H9 (cell line): Measurements from ENCODE around the gene VWA8. TPM values are rescaled to one million over a fixed set of nuclear protein-coding genes. Genes with fewer than 3 reads are reported as not detected.

Experiments used
- DNase-seq: peaks from one replicate; pipeline ENCODE4 v3.0.0-alpha.2; 2017
- H2AFZ ChIP-seq: one replicate; pipeline ENCODE4 v1.6.1; 2013; ENCODE audit warnings: mild to moderate bottlenecking, low read length, control low read depth, moderate library complexity
- H2AK5ac ChIP-seq: 2 replicates; pipeline ENCODE4 v1.6.1; 2013; ENCODE audit warnings: low read length, control low read depth, mixed read lengths; ENCODE audit not compliant: insufficient read length
- H2BK120ac ChIP-seq: one replicate; pipeline ENCODE4 v1.6.1; 2013; ENCODE audit warnings: low read depth, mild to moderate bottlenecking, low read length, control low read depth, inconsistent platforms; ENCODE audit not compliant: poor library complexity, severe bottlenecking
- H2BK12ac ChIP-seq: 2 replicates; pipeline ENCODE4 v1.6.1; 2013; ENCODE audit warnings: low read length, control low read depth, mixed read lengths, low read depth; ENCODE audit not compliant: insufficient read length
- H2BK15ac ChIP-seq: 2 replicates; pipeline ENCODE4 v1.6.1; 2013; ENCODE audit warnings: low read depth, low read length, control low read depth
- H2BK20ac ChIP-seq: one replicate; pipeline ENCODE4 v1.6.1; 2013; ENCODE audit warnings: low read depth, mild to moderate bottlenecking, low read length, control low read depth, inconsistent platforms; ENCODE audit not compliant: poor library complexity, severe bottlenecking
- H2BK5ac ChIP-seq: 2 replicates; pipeline ENCODE4 v1.6.1; 2013; ENCODE audit warnings: low read length, control low read depth, mixed read lengths; ENCODE audit not compliant: insufficient read length
- H3K14ac ChIP-seq: 2 replicates; pipeline ENCODE4 v1.6.1; 2013; ENCODE audit warnings: low read length, control low read depth; ENCODE audit not compliant: insufficient read depth
- H3K18ac ChIP-seq: 2 replicates; pipeline ENCODE4 v1.6.1; 2013; ENCODE audit warnings: low read depth, mild to moderate bottlenecking, mixed read lengths, low read length, control low read depth; ENCODE audit not compliant: insufficient read length
- H3K23ac ChIP-seq: 2 replicates; pipeline ENCODE4 v1.6.1; 2013; ENCODE audit warnings: low read length, control low read depth, mixed read lengths, low read depth; ENCODE audit not compliant: insufficient read length
- H3K23me2 ChIP-seq: 2 replicates; pipeline ENCODE4 v1.6.1; 2013; ENCODE audit warnings: low read depth, mild to moderate bottlenecking, mixed read lengths, low read length, control low read depth; ENCODE audit not compliant: insufficient read length, poor library complexity, severe bottlenecking
- H3K27ac ChIP-seq: 2 replicates; pipeline ENCODE4 v1.5.1; 2013; ENCODE audit warnings: low read length, control low read depth, mixed read lengths, low read depth; ENCODE audit not compliant: insufficient read length
- H3K27me3 ChIP-seq: 2 replicates; pipeline ENCODE4 v1.6.1; 2013; ENCODE audit warnings: low read length, control low read depth, inconsistent platforms; ENCODE audit not compliant: insufficient read depth
- H3K4ac ChIP-seq: 2 replicates; pipeline ENCODE4 v1.6.1; 2013; ENCODE audit warnings: low read depth, mild to moderate bottlenecking, control low read depth, inconsistent platforms, low read length, moderate library complexity
- H3K4me1 ChIP-seq: 2 replicates; pipeline ENCODE4 v1.6.1; 2013; ENCODE audit warnings: low read length, control low read depth, inconsistent platforms; ENCODE audit not compliant: insufficient read depth
- H3K4me2 ChIP-seq: 2 replicates; pipeline ENCODE4 v1.6.1; 2013; ENCODE audit warnings: low read length, control low read depth, mixed read lengths; ENCODE audit not compliant: insufficient read length, insufficient read depth
- H3K56ac ChIP-seq: 2 replicates; pipeline ENCODE4 v1.6.1; 2013; ENCODE audit warnings: low read depth, mild to moderate bottlenecking, mixed read lengths, low read length, control low read depth; ENCODE audit not compliant: insufficient read length
- H3K79me1 ChIP-seq: 2 replicates; pipeline ENCODE4 v1.6.1; 2013; ENCODE audit warnings: low read depth, mild to moderate bottlenecking, moderate library complexity, low read length, control low read depth, inconsistent platforms; ENCODE audit not compliant: insufficient read depth, poor library complexity, severe bottlenecking
- H3K79me2 ChIP-seq: 2 replicates; pipeline ENCODE4 v1.6.1; 2013; ENCODE audit warnings: low read length, control low read depth, inconsistent platforms; ENCODE audit not compliant: insufficient read depth
- H3K9ac ChIP-seq: 2 replicates; pipeline ENCODE4 v1.6.1; 2013; ENCODE audit warnings: low read length, control low read depth, mixed read lengths; ENCODE audit not compliant: insufficient read length; ENCODE audit errors: extremely low read depth
- H3K9me3 ChIP-seq: one replicate; pipeline ENCODE4 v1.6.1; 2013; ENCODE audit warnings: low read depth, low read length, inconsistent platforms; ENCODE audit not compliant: control insufficient read depth
- H3T11ph ChIP-seq: one replicate; pipeline ENCODE4 v1.6.1; 2013; ENCODE audit warnings: mild to moderate bottlenecking, low read length, control low read depth, inconsistent platforms
- H4K20me1 ChIP-seq: one replicate; pipeline ENCODE4 v1.6.1; 2013; ENCODE audit not compliant: control insufficient read depth, insufficient read length, insufficient read depth
- H4K5ac ChIP-seq: 2 replicates; pipeline ENCODE4 v1.6.1; 2013; ENCODE audit warnings: low read depth, mild to moderate bottlenecking, mixed read lengths, low read length, control low read depth; ENCODE audit not compliant: insufficient read length
- H4K8ac ChIP-seq: replicated peaks from 2 replicates; pipeline ENCODE4 v1.6.1; 2013; ENCODE audit warnings: low read length, control low read depth, mixed read lengths, low read depth; ENCODE audit not compliant: insufficient read length
- H4K91ac ChIP-seq: 2 replicates; pipeline ENCODE4 v1.6.1; 2013; ENCODE audit warnings: low read depth, mild to moderate bottlenecking, moderate library complexity, mixed read lengths, low read length, control low read depth; ENCODE audit not compliant: insufficient read length
- H3K27ac Mint-ChIP-seq, 3 experiments: 2 replicates in 2 of 3; 3 replicates in 1 of 3; pipeline ENCODE4 v1.8.0; 2020 to 2021; ENCODE audit warnings: mixed read lengths in 3 of 3, mild to moderate bottlenecking in 1 of 3, moderate library complexity in 1 of 3
- H3K27me3 Mint-ChIP-seq: 2 replicates; pipeline ENCODE4 v1.8.0; 2021; ENCODE audit warnings: low read depth, mild to moderate bottlenecking, moderate library complexity, mixed read lengths
- H3K36me3 Mint-ChIP-seq, 3 experiments: 2 replicates in 2 of 3; 3 replicates in 1 of 3; pipeline ENCODE4 v1.8.0; 2020 to 2021; ENCODE audit warnings: low read depth in 3 of 3, mixed read lengths in 3 of 3; ENCODE audit not compliant: insufficient read depth in 1 of 3
- H3K4me1 Mint-ChIP-seq, 2 experiments: 2 replicates each; pipeline ENCODE4 v1.8.0; 2020; ENCODE audit warnings: mixed read lengths in 2 of 2
- H3K4me3 Mint-ChIP-seq, 2 experiments: 2 replicates in 1 of 2; 3 replicates in 1 of 2; pipeline ENCODE4 v1.8.0; 2020 to 2021; ENCODE audit warnings: mild to moderate bottlenecking in 2 of 2, mixed read lengths in 2 of 2, moderate library complexity in 1 of 2
- H3K9me3 Mint-ChIP-seq, 2 experiments: 2 replicates in 1 of 2; 3 replicates in 1 of 2; pipeline ENCODE4 v1.8.0; 2020; ENCODE audit warnings: mild to moderate bottlenecking in 2 of 2, mixed read lengths in 2 of 2, moderate library complexity in 1 of 2
- WGBS: extraction: QIAGEN DNeasy Blood & Tissue Kit; methylation state at CpG from one replicate; pipeline ENCODE4 v1.1.7; 2013; ENCODE audit warnings: missing lambda C conversion rate, low lambda C conversion rate, mixed read lengths; ENCODE audit not compliant: insufficient read length; ENCODE audit errors: extremely low coverage; 5-methylcytosine and 5-hydroxymethylcytosine counted together
- total RNA-seq: library from RNA; stranded (reverse); gene quantifications from 2 replicates; pipeline ENCODE4 v1.2.1, GENCODE V29; 2021
- TF ChIP-seq, protein P1 (sequence below): fragments of 200-600 bp; sonication (generic); conservative IDR thresholded peaks from 3 replicates; pipeline ENCODE4 v1.8.0; 2021; ENCODE audit warnings: antibody characterized with exemption, mild to moderate bottlenecking

The VWA8 gene
- total RNA-seq, 1 experiment from 2014 or later: 17.4 TPM

DNA sequence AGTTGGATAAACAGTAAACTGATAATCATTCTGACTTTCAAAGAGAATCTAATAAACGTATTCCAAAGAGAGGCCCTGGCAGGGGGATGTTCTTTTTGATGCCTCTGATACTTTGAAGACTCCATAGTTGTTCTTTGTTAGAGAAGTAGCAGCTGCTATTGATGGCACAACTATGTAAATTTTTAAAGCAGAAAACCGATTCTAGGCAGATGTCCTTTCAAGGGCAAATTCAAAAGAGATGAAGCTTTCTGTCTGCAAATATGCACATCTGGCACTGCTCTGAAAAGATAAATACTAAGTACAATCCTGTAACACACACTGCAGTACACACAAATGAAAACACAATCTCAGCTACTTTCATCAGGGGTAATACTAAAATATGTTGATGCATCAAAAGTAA is 250.1 kb downstream of the VWA8 start:
- peaks cover 13 to 18% of the 10 kb centered on the region in 2 experiments for H3K4me1 Mint-ChIP-seq
- no peak for DNase-seq
- H3K36me3 Mint-ChIP-seq: no peaks in the 10 kb centered on the region
- no peak overlapping the region for H3K27ac ChIP-seq
- H3K9me3 ChIP-seq: no peaks in the 10 kb centered on the region
- H3K4me2 ChIP-seq: no peak overlapping the region
- no peak overlapping the region for H3K9ac ChIP-seq
- H4K20me1 ChIP-seq: no peaks in the 10 kb centered on the region
- H3K9me3 Mint-ChIP-seq: no peaks in the 10 kb centered on the region
- H3K18ac ChIP-seq: no peak overlapping the region
- H3K79me1 ChIP-seq: no peaks in the 10 kb centered on the region
- H2BK15ac ChIP-seq: no peak overlapping the region
- no peak overlapping the region for H3K4ac ChIP-seq
- H3T11ph ChIP-seq: no peak overlapping the region
- H3K27me3 Mint-ChIP-seq: no peaks in the 10 kb centered on the region
- no CpG with 5 or more reads among the region's 2 CpGs for WGBS
- no peak overlapping the region for H4K5ac ChIP-seq
- H4K91ac ChIP-seq: no peak overlapping the region
- no peak overlapping the region for H2BK12ac ChIP-seq
- no peak overlapping the region for H3K23ac ChIP-seq
- no peak overlapping the region for H4K8ac ChIP-seq
- H3K4me1 ChIP-seq: no peaks in the 10 kb centered on the region; the same call in 1 of the 2 replicates
- H3K4me3 Mint-ChIP-seq: no peak overlapping the region
- no peak overlapping the region for H3K56ac ChIP-seq
- no peak overlapping the region for H2BK20ac ChIP-seq
- no peak overlapping the region for H2BK5ac ChIP-seq
- H3K79me2 ChIP-seq: no peaks in the 10 kb centered on the region
- H3K23me2 ChIP-seq: no peaks in the 10 kb centered on the region
- H2AFZ ChIP-seq: no peak overlapping the region
- no peak overlapping the region for H2AK5ac ChIP-seq
- no peak overlapping the region for H3K27ac Mint-ChIP-seq
- no peak overlapping the region for H3K14ac ChIP-seq
- H3K27me3 ChIP-seq: no peaks in the 10 kb centered on the region
- TF ChIP-seq, protein P1, sequence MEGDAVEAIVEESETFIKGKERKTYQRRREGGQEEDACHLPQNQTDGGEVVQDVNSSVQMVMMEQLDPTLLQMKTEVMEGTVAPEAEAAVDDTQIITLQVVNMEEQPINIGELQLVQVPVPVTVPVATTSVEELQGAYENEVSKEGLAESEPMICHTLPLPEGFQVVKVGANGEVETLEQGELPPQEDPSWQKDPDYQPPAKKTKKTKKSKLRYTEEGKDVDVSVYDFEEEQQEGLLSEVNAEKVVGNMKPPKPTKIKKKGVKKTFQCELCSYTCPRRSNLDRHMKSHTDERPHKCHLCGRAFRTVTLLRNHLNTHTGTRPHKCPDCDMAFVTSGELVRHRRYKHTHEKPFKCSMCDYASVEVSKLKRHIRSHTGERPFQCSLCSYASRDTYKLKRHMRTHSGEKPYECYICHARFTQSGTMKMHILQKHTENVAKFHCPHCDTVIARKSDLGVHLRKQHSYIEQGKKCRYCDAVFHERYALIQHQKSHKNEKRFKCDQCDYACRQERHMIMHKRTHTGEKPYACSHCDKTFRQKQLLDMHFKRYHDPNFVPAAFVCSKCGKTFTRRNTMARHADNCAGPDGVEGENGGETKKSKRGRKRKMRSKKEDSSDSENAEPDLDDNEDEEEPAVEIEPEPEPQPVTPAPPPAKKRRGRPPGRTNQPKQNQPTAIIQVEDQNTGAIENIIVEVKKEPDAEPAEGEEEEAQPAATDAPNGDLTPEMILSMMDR: no peak
- H2BK120ac ChIP-seq: no peak overlapping the region
